Coronary artery (tissue), 2 donors: ENCODE results near the gene TAF11L5.
"Not testable (repeated sequence)": the region's sequence is repeated elsewhere in the genome, so short reads cannot be mapped to it uniquely, and the experiment has no call there.

Experiments used
- DNase-seq: peaks from one replicate; pipeline ENCODE4 v3.0.0-alpha.2; 2017; ENCODE audit warnings: low spot score
- H3K27ac ChIP-seq, 2 donors: fragments of 200-600 bp; sonication (generic); one replicate each; pipeline ENCODE4 v1.5.1; 2016 to 2019
- H3K4me3 ChIP-seq: fragments of 200-600 bp; sonication (generic); 2 replicates; pipeline ENCODE4 v1.5.1; 2016; ENCODE audit warnings: mild to moderate bottlenecking, moderate library complexity
- TF ChIP-seq, protein P1 (sequence below): fragments of 200-600 bp; sonication (generic); IDR thresholded peaks from one replicate; pipeline ENCODE4 v1.5.1; 2019; ENCODE audit warnings: antibody characterized with exemption

The TAF11L5 gene

GRCh38 chr5:17524935-17525334 is at the start of gene TAF11L5:
Gene TAF11L5, plus strand, starts transcription at chr5:17525235.
- H3K27ac ChIP-seq, H3K4me3 ChIP-seq, DNase-seq: not testable (repeated sequence)

- no peak for DNase-seq
- Histone ChIP-seq H3K4me3 (no peak overlapping the region), H3K27ac (no peak overlapping the region)
- TF ChIP-seq, protein P1, sequence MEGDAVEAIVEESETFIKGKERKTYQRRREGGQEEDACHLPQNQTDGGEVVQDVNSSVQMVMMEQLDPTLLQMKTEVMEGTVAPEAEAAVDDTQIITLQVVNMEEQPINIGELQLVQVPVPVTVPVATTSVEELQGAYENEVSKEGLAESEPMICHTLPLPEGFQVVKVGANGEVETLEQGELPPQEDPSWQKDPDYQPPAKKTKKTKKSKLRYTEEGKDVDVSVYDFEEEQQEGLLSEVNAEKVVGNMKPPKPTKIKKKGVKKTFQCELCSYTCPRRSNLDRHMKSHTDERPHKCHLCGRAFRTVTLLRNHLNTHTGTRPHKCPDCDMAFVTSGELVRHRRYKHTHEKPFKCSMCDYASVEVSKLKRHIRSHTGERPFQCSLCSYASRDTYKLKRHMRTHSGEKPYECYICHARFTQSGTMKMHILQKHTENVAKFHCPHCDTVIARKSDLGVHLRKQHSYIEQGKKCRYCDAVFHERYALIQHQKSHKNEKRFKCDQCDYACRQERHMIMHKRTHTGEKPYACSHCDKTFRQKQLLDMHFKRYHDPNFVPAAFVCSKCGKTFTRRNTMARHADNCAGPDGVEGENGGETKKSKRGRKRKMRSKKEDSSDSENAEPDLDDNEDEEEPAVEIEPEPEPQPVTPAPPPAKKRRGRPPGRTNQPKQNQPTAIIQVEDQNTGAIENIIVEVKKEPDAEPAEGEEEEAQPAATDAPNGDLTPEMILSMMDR = no peak
Measured at GRCh38 chr5:17477043-17477442, 48.0 kb upstream of the TAF11L5 start.

GRCh38 chr5:17477573-17478265 is 47.3 kb upstream of the TAF11L5 start:
- no peak overlapping the region for H3K4me3 ChIP-seq
- TF ChIP-seq, protein P1 = no peak
- DNase-seq = no peak
- H3K27ac ChIP-seq = no peak overlapping the region

DNA sequence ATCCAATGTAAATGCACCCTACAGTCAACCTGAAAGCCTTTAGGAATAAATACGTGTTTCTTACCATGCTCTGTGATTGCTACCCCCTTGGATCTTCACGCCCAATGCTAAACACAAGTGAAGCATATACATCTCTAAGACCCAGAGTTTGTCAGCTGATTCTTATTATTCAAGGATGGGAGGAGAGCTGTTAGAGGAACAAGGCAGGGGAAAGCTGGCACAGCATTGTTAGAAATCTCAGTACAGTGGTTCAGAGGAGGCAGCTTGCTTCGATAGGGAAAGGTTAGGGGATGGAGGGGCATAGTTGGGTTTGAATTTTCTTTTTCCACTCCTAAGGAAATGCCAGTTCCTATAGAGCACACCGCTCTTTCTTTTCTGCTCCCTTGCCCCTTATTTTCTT is 43.7 kb upstream of the TAF11L5 start:
- no peak overlapping the region for H3K4me3 ChIP-seq
- no peak overlapping the region for H3K27ac ChIP-seq
- DNase-seq = no peak
- TF ChIP-seq, protein P1 = no peak

DNA sequence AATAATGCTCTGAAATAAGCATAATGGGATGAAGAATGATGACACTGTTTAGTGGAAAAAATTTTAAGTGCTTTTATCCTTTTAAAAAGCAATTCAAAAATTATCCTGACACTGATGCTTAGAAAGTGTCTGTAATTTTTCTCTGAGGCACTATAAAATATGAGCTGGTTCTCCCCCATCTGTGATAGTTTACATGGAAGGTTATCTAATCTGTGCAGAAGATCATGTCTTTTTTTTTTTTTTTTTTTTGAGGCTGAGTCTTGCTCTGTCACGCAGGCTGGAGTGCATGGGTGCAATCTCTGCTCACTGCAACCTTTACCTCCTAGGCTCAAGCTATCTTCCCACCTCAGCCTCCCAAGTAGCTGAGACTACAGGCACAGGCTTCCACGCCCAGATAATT is 42.2 kb upstream of the TAF11L5 start:
- H3K27ac ChIP-seq = no peak overlapping the region

GRCh38 chr5:17486464-17487173 is 38.4 kb upstream of the TAF11L5 start:
- not testable (repeated sequence) for H3K27ac ChIP-seq, DNase-seq, H3K4me3 ChIP-seq

More for the DNA sequence above, 42.2 kb upstream of the TAF11L5 start:
- DNase-seq = no peak
- no peak overlapping the region for H3K4me3 ChIP-seq
- TF ChIP-seq, protein P1 = no peak

DNA sequence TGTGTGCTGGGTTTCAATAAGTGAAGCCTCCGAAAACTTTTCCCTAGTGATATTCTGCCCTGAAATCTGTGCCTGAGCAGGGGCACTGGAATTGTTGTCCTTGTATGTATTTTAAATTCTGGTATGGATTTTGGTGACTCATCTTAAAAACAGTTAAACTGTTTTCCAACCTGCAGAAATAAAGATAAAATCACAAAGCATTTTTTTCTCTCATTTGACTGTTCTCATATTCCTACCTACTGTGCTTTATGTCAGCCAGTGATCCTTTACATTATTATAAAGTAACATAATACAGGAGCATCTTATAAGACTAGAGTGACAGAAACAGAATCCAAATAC is 37.9 kb upstream of the TAF11L5 start:
- DNase-seq = no peak
- TF ChIP-seq, protein P1 = no peak

DNA sequence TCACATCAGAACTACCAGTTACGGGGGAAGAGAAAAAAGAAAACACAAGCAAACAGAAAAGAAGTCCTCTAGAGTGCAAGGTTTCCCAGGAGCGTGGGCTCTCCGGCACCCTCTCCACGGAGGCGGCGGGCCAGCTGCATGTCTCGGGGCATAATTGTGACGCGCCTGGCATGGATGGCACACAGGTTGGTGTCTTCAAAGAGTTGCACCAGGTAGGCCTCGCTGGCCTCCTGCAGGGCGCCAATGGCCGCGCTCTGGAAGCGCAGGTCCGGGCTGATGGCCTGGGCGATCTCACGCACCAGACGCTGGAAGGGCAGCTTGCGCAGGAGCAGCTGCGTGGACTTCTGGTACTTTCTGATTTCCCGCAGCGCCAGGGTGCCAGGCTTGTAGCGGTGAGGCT is 33.8 kb upstream of the TAF11L5 start:
- H3K4me3 ChIP-seq, DNase-seq, H3K27ac ChIP-seq: not testable (repeated sequence)

More for the DNA sequence above, 37.9 kb upstream of the TAF11L5 start:
- Histone ChIP-seq H3K27ac (no peak overlapping the region), H3K4me3 (no peak overlapping the region)
